ENCODE data around the gene ADAM8. TPM values are rescaled to one million over a fixed set of nuclear protein-coding genes. Genes with fewer than 3 reads are reported as not detected.

ADAM8 gene
- total RNA-seq, 1 donor from 2014 or later, result 1.5 TPM

DNA sequence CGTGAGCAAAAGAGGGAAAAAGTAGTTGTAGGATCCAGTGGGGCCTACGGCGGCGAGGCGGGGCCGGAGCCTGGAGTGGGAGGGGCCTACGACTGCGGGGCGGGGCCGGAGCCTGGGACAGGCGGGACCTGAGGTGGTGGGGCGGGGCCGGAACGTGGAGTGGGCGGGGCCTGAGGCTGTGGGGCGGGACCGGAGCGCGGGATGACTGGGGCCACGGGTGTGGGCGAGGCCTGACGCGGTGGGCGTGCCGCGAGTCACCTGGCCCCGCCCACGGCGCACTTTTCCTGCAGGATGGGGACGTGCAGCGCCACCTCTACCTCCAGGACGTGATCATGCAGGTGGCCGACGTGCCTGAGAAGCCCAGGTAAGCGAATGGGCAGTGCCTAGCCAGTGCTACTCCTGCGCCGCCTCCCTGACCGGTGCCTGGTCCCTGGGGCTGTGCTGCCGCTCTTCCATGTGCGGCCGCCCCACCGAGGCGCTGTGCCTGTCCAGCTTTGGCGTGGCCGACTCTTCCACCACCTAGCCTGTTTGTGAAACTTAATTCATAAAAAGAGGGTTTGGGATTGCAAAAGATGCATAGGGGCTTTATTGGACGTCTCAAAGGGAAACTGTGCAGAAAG is 32.5 kb upstream of the ADAM8 start:
- DNase-seq (ENCODE audit: extremely low read depth, low read depth, low spot score), result no peak

DNA sequence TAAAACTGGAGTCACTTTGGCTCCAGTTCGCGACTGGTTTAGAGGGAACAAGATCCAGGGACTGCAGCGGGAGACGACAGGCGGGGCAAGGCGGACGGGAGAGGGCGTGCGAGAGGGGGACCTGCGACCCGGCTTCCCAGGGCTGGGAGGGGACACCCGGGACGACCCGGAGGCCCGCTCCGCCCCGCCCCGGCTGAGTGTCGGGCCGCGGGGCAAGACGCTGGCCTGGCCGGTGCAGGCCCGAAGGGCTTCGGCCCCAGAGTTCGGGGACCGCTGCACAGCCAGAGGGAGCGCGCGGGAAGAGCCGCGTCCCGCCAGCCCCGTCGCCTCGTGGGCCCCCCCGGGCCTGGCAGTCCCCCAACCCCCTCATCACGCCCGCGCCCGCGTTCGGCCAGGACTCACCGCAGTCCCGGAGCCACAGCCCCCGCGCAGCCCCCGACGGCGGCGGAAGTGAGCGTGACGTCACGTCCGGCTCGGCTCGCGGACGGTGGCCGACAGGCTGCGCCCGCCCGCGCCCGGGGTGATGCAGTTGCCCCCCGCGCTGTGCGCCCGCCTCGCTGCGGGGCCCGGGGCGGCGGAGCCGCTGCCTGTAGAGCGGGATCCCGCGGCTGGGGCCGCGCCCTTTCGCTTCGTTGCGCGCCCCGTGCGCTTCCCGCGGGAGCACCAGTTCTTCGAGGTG is 31.9 kb upstream of the ADAM8 start, which contains the start of the genes TUBGCP2 and ZNF511:
Gene TUBGCP2 (minus strand): TSS at position 452 of the 679 bp plus-strand sequence. CDS start 5,931 bp downstream, outside the sequence.
Gene ZNF511 (plus strand): TSS at position 494 of the 679 bp plus-strand sequence. CDS start 30 bp downstream, at position 524.
- no peak for DNase-seq (ENCODE audit: extremely low read depth, low read depth, low spot score)

DNA sequence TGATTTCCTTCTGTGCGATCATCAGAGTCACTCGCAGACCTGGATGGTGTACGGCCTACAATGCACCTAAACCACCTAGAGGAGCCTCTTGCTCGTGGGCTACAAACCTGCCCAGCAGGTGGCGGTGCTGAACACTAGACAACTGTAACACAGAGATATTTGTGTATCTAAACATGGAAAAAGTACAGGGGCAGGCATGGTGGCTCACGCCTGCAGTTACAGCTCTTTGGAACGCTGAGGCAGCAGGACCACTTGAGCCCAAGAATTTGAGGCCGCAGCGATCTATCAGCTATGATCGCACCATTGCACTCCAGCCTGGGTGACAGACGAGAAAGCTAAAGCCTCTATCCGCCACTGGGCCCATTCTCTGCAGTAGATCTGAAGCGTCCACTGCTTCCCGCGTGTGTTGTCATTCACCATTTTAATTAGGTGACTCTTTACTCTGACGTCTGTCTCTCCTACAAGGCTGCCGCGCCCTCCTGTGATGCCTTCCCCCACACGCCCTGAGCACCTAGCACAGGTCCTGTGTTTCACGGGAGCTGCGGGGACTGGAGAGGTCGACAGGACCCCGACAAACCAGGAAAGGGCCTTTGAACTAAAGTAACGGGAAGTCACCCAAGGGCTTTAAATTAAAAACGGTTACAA is 31.2 kb upstream of the ADAM8 start:
- no peak for DNase-seq (ENCODE audit: extremely low read depth, low read depth, low spot score)

DNA sequence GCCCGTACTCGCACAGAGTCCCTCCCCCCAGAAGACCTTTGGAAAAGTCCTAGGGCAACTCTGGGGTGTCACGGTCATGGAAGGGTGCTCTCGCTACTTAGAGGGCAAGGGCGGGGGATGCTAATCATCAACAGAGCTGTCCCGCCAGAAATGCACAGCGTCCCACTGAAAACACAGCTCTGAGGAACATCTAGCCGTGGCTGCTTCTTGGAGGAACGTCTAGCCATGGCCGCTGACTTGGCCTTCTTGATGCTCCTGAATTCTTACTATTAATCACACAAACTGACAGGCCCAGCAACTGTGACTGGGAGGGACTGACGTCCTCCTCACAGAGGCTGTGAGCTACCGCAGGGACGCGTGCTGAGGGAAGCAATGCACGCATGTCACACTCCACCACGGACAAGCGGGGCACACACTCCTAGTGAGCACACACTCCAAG is 30.3 kb upstream of the ADAM8 start:
- DNase-seq (ENCODE audit: extremely low read depth, low read depth, low spot score), result no peak

DNA sequence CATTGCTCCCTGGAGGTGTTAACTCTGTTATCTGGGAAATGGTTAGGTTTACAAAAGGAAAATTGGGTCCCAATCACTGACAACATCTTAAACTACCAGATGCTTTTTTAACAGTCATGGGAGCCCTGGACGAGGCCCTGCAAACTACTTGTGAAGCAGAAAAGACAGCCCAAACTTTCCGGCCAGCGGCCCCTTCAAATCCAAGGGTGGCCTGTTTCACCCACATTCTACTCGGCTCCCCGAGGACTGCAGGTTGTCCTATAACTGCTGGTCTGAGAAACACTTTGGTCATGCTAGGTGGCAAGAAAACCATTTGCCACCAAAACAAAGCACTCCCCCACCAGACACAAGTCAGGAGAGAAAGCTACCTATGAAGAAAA is 29.4 kb upstream of the ADAM8 start:
- no peak for DNase-seq (ENCODE audit: extremely low read depth, low read depth, low spot score)

DNA sequence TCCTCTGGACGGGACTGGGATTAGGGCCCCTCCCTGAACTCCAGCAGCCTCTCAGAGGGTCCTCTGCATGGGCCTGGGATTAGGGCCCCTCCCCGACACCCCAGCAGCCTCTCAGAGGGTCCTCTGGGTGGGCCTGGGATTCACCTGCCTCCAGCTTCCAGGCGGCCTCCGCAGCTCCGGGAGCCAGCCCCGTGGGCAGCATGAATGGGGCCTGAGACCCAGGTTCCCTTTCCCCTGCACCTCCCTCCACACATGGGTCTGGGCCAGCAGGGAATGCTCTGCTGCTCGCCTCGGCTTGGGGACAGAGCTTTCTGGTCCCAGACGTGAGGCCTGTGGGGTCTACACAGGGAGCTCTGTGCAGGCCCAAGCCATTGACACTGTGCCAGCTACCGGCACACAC is 26.5 kb upstream of the ADAM8 start:
- DNase-seq (ENCODE audit: extremely low read depth, low read depth, low spot score), result no peak

DNA sequence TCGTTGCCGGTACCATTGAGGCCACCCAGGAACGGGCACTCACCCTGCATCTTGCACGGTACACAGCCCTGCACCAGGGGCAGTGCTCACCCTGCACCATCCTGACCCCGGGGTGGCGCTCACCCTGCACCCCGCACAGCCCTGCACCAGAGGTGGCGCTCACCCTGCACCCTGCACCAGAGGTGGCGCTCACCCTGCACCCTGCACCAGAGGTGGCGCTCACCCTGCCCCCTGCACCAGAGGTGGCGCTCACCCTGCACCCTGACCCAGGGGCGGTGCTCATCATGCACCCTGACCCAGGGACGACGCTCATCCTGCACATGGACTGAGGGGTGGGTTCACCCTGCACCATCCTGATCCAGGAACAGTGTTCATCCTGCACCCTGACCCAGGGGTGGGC is 25.6 kb upstream of the ADAM8 start:
- no peak for DNase-seq (ENCODE audit: extremely low read depth, low read depth, low spot score)

DNA sequence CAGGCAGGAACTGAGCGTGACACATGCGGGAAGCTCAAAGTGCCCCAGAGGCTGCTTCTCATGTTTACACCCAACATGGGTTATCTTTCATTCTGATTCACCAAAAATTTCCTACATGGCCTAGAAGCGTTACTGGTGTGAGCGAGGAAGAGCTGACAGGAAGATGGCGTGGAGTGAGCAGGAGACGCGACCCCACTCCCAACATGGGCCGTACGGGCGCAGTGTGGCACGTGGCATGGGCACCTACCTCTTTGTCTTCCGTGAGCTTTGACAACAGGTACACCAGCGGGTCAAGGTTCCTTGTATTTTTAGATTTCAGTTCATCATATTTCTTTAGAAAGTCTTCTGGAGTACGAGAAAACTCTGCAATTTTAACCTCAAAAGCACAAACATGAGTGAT is 23.1 kb upstream of the ADAM8 start:
- no peak for DNase-seq (ENCODE audit: extremely low read depth, low read depth, low spot score)

DNA sequence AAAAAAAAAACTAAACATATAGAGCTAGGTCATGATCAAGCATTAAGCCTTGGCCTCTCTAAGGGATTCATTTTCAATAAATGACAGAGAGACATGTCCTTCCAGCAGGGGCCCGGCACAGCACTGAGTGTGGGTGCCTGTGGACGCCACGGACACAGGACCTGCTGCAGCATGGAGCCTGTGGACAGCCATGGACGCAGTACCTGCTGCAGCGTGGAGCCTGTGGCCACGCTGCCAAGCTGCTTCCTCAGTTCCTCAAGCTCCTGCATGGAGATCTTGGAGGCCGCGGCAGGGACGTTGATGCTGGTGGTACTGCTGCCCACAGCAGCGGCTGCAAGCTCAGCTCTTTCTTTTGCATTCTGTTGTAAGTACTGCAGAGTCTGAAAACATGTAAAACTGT is 22.6 kb upstream of the ADAM8 start:
- DNase-seq (ENCODE audit: extremely low read depth, low read depth, low spot score), result no peak

DNA sequence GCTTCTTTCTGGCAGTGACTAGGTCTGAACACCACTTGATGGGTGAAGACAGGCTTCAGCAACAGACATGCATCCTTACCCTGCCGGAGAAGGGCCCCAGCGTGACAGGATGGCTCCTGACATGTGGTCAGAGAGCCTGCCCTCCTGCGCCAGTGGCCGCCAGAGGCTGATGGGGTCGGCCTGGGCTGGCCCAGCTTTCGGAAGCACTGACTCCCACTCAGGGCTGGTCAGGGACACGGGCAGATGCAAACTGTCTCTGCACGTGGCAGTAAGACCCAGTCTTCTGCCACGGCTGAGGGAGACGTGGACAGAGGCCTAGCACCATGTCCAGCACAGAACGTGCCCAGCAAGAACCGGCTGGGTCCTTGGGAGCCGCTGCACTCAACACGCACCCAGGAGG is 21.8 kb upstream of the ADAM8 start:
- DNase-seq (ENCODE audit: extremely low read depth, low read depth, low spot score), result no peak

DNA sequence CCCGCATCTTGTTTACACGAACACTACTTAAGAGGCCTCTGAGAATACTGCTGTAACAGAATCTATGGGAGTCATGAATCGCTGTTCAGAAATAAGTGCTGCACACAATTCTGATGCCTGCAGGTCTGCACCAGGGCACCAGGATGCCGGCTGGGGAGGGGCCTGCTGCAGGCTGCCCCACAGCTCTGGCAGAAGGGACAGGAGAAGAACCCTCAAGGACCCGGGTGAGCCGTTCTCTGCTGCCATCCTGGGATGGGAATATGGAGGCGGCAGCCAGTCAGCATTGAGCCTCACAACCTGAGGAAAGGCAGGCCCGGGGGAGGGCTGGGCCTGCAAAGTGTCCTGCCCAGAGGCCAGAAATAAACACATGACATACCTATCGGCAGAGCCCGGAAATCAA is 20.8 kb upstream of the ADAM8 start:
- DNase-seq (ENCODE audit: extremely low read depth, low read depth, low spot score), result no peak

DNA sequence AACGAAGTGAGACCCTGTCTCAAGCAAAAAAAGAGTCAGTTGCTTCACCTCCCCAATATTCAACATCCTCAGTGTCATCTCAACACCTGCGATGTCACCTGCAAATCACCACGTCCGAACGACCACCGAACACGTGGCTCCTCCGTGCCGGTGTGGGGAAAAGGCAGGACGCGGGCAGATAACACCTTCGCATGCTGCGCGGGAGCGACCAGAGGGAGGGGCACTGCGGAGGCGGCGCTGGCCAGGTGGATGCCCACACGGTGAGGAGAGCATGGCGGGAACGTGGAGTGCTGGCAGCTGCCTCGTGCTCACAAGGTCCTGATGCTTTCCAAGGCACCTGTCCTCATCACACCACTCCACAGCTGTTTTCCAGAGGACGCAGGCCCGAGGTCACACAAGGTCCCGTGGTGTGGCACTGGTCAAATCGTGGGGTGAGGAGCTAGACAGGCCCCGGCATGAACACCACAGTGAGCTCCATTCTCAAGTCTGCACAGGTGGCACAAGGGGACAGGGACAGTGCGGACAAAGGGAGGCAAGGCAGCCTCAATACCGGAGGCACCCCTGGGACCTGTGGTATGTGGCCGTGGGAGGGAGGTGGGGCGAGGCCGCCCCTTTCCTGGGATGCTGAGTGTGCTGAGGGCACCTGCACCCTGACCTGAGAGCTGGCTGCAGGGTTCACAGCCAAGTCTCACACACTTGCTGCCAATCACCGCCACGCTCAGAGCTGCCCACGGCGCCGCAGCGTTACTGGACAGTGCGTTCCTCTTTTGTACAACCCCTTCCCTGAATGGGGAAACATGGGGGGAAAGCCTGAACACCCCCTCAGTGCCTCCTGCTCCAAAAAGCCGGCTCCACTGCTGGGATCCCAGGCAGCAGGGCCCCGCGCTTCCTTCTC is 19.0 kb upstream of the ADAM8 start:
- DNase-seq (ENCODE audit: extremely low read depth, low read depth, low spot score), result no peak

DNA sequence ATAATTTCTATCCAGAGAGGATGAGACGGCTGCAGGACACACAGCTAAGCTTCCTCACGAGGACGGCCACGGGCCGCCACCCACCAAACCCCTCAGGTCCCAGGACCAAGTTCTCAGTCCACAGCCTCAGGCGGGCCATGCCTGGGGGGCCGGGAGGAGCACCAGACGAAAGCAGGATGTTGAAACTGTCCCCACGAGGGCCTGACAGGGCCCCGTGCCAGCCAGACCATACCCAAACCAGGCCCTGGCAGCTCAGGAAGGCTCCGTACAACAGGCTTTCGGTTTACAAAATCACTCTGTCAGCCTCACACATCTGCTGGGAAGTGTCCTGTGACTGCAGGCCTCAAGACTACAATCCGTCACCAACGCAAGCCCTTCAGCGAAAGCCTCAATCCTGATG is 17.5 kb upstream of the ADAM8 start:
- no peak for DNase-seq (ENCODE audit: extremely low read depth, low read depth, low spot score)

DNA sequence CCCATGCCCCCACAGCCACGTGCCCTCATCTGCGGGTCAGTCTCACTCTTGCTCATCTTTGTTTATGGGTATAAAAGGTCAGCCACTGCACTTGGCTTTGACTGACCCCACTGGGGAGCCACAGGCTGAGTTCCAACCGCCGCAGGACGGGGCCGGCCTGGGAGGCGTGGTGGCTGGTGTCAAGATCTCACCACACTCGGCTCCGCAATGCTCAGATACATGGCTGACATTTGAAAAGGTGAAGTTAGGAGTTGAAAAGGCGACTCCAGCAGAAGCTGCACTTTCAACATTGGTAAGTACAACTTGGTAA is 17.1 kb upstream of the ADAM8 start:
- no peak for DNase-seq (ENCODE audit: extremely low read depth, low read depth, low spot score)

DNA sequence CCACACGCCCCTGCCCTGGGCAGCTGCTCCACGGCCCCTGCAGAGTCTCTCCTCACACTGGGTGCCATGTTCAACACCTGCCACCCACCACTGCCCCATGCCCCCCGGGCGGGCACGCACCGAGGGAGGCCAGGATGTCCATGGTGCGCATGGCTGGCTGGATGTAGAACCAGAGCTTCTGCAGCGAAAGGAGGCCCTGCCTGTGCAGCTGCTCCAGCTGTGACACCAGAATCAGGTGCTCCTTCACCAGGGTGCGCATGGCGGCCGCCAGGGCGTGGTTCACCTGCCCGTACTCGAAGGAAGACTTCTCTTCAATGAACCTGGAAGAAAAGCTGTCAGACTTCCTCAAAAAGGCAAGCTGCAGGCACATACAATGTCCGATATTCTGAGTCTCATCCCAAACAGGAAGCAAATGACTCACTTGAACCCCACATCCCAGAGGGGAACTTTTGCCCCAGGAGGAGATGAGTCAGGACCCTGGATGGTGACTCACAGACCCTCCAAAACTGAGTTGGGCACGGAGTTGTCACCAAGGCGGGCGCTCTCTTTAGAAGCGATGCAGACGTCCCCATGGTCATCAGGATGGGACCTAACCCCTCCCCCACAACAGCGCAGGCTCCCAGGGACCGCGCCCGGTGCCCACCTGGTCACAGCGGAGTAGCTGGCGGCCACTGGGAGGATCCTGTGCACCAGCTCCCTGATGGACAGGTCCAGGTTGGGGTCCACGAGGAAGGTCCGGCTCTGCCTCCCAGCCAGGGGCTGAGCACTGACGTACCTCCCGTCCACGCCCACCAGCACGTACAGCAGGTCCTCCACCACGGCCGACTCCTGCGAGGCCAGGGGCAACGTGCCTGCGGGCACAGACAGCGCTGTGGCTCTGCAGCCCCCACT is 16.5 kb upstream of the ADAM8 start:
- DNase-seq (ENCODE audit: extremely low read depth, low read depth, low spot score), result no peak

DNA sequence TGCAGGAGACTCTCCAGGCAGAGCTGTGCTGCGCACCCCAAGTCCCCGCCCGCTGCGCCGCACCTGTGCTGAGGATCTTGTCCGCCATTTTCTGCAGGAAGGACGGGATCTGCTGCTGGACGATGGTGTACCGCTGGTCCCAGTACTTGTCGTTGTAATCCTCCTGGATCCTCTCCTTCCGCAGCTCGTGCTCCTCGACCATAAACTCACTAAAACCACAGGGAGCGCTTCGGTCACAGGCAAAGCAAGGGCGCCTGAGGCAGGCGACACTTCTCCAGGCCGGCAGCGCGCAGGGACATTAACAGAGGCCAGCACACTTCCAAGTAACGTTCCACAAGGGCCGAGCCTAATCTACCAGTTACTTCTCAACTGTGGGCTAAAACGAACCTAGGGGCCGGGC is 13.1 kb upstream of the ADAM8 start:
- DNase-seq (ENCODE audit: extremely low read depth, low read depth, low spot score), result no peak

DNA sequence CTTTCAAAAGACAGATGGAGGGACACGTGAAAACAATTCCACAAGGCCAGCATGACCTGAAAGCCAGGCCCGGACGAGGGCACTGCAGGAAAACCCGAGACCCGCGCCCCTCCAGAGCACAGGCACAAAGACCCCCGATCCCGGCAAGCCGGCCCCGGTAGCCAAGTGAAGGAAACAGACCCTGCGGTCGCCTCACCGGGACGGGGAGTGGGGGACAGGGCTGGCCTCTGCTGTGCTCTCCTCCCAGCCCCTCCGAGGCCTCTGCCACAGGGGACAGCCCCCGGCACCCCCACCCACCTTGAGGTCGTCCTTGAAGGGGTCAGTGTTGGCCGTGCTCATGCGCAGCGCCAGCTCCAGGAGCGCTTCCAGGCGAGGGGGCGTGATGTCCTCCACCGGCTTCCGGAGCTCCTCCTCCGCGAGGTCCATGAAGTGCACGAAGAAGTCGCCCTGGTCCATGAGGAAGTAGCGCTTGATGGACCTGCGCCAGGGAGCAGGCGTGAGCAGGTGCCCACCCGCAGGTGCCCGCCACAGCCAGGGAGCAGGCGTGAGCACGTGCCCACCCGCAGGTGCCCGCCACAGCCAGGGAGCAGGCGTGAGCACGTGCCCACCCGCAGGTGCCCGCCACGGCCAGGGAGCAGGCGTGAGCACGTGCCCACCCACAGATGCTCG is 11.3 kb upstream of the ADAM8 start:
- no peak for DNase-seq (ENCODE audit: extremely low read depth, low read depth, low spot score)

DNA sequence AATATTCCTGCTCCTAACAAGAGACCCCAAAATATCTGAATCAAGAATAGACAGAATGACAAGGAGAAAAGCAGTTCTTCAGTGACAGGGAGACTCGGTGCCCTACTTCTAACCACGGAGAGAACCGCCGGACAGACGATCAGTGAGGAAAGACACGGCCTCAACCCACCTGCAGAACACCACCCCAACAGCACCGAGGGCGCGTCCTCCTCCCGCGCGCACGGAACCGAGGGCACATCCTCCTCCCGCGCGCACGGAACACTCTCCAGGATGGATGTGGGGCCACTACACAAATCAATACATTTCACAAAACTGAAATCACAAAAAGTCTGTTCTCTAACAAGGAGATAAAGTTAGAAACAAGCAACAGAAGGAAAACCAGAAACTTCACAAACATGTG is 9.7 kb upstream of the ADAM8 start:
- DNase-seq (ENCODE audit: extremely low read depth, low read depth, low spot score), result no peak

DNA sequence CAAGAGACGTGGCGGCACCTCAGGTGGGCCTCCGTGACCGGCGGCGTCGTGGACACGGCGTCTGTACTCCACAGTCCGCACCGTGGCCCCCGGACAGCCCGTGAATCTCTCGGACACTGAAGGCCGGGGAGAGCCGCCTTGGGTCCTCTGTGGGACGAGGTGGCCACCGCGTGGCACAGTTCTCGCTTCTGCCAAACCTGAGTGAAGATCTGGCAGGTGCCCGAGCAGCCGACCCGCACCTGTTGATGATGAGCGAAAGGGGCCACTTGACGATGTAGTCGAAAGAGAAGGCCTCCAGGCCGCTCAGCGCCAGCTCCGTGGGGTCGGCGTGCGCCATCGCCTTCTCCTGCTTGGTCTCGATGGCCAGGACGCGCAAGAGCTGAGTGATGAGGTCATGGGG is 8.5 kb upstream of the ADAM8 start:
- no peak for DNase-seq (ENCODE audit: extremely low read depth, low read depth, low spot score)

DNA sequence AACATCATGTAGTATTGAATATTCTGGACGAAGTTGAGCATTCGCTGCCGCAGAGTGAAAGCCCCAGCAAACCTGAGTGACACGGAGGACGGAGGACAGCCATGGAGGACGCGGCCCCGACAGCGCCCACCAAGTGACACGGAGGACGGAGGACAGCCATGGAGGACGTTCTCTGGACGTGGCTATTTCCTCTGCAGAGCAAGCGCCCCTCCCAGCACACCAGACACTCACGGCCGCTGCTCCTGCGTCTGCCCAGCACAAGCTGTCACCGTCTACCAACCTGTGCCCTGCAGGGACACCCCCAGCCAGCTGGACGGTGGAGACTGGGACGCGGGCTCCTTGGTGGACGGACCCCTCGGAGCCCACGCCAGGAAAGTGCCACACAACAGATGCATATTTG is 7.3 kb upstream of the ADAM8 start:
- DNase-seq (ENCODE audit: extremely low read depth, low read depth, low spot score), result no peak

All from glomerular endothelial cell (primary cell).